Measurements from ENCODE around the gene RABGAP1L.
"Not testable (repeated sequence)": the region's sequence is repeated elsewhere in the genome, so short reads cannot be mapped to it uniquely, and the experiment has no call there.

The RABGAP1L gene

GRCh38 chr1:174153825-174154107 lies 5.6 kb upstream of the RABGAP1L start:
- no peak for DNase-seq

DNA sequence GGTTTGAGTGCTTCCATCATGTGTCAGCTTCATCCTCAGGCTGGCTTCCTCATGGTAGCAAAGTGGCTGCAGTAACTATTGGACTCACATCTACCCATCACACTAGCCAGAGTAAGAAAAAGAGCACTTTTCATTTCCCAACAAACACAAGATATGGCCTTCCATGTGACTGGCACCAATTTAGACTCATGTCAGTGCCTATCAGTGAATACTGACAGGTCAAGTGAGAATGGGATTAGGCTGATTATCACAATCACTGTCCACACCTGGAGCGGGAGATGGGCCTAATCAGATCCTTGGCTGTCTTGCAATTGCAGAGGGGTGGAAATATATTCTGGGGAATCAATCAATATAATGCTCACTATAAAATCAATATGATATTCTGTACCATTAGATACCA lies 2.9 kb upstream of the RABGAP1L start:
- no peak for DNase-seq

DNA sequence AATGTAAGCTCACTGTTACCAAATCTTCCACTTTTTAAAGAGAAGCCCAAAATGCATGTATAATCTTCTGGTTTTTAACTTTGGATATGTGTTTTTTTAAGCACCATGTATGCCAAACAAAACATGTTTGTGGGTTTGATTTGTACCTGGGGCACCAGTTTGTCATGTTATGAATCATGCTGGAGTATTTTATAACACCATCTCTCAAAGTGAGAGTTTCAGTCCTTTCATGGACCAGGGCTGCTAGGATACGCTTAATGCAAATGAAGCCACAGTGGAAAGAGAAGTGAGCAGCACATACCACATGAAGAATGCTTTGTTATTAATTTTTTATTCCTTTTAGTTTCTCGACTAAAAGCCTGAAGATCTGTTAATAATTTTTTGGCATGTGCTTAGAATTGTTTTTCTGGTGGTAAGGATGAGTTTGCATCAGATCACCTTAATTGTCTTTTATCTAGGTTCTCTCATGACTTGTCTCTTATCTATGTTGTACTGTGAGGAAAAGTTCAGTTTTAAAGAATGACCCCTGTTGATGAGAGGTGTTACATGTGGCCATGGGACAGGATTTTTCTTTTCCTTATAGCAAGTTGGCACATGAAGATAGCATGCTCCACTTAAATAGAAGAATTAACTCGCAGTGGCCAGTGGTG lies 2.0 kb upstream of the RABGAP1L start:
- DNase-seq = no peak

DNA sequence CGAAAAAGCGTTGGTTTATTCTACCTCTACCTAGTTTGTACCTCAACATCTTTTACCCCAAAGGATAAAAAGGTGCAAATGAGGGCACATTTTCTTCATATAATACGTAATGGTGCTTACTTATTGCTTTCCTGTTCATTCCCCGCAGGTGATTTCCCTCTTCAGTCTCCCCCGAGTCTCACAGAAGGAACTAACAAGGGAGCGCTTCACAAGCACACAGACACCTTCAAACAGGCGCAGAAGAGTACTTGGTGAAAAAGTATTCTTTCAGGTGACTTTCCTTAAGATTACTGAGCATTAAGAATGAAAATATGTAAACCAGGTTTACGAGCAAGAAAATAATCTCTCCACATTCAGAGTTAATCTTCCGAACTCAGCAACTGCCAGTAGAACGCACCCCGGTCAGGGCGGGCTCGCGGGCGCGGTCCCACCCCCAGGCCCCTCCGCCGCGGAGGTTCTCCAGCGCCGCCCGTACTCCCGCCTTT lies 511 bp upstream of the RABGAP1L start:
- DNase-seq = peak in 1 of 2 experiments; percentile 53

DNA sequence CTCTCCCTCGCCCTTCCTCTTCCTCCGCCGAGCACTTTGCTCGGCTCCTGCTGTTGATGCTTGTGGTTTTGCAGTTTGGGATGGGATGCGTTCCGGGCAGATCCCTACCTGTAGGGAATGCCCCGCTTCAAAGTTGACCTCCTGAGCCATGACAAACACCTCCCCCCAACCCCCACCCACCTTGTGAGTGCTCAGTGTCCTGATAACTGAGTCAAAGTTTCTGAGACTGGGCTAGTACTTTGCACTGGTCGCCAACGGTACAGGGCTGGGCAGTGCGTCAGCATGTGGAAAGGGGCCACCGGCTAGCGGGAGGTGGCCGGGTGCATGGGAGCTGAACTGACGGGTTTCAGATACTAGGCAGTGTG lies 771 bp downstream of the RABGAP1L start:
- DNase-seq = peak; percentile 41 to 50

DNA sequence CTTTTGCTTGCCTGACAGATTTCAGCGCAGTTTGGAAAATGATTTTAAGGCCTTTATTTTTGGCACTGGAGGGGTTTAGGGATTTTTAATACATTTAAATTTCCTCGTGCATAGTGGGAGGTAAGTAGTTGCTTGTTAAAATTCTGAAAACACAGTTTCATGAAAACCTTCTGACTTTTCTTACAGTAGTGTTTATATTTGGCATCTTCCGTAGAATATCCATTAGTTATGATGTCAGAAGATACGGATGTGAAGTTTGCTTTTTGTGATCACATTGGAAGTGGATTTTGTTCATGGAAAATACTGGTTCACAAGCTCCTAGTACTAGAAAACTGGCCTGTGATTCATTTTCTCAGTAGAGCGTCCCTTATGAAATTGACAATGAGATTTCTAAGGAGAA lies 1.3 kb downstream of the RABGAP1L start:
- DNase-seq = no peak

GRCh38 chr1:174161813-174162212 lies 2.5 kb downstream of the RABGAP1L start:
- no peak for DNase-seq

GRCh38 chr1:174164826-174165225 lies 5.5 kb downstream of the RABGAP1L start:
- DNase-seq = no peak

- DNase-seq = no peak
These were observed 6.3 kb downstream of the RABGAP1L start for GRCh38 chr1:174165471-174166137.

- DNase-seq = no peak
These were observed 7.4 kb downstream of the RABGAP1L start for GRCh38 chr1:174166530-174167264.

DNA sequence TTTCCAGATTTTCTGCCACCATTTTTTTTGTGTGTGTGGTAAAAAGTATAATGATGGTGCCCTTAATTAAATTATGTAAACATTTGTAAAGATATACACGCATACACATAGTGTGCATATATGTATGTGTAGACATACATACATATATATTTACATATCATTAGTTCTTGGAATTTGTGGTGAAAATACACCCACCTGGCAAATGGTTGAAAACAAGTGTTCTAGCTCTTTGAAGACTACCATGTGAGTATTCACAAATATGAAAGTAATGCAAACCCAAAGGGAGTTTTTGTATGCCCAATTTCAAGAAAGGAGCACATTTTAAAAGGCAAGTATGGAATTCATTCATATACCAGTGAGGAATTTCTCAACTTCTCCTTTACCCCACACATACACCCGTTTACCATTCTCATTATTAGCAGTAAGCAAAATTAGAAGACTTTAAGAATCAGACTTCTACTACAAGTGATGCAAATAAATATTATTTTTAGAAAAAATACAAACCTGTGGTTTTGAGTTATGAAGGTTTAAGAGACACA lies 8.0 kb downstream of the RABGAP1L start:
- no peak for DNase-seq

DNA sequence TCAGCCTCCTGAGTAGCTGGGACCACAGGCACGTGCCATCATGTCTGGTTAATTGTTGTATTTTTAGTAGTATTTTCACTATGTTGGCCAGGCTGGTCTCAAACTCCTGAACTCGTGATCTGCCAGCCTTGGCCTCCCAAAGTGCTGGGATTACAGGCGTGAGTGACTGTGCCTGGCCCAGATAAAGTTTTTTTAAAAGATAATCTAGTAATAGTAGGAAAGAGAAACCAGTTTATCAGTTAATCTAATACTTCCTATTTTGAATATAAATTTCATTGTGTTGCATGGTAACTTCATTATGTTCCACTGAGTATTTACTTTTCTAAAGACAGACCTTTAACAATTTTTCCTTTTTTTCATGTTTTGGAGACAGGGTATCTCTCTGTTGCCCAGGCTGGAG lies 10.0 kb downstream of the RABGAP1L start:
- DNase-seq = no peak

GRCh38 chr1:174171073-174171472 lies 11.8 kb downstream of the RABGAP1L start:
- no peak for DNase-seq

GRCh38 chr1:174174461-174175329 lies 15.4 kb downstream of the RABGAP1L start:
- DNase-seq = no peak

DNA sequence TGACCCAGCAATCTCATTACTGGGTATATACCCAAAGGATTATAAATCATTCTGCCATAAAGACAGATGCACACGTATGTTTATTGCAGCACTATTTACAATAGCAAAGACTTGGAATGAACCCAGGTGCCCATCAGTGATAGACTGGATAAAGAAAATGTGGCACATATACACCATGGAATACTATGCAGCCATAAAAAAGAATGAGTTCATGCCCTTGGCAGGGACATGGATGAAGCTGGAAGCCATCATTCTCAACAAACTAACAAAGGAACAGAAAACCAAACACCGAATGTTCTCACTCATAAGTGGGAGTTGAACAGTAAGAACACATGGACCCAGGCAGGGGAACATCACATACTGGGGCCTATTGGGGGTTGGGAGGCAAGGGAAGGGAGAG lies 19.1 kb downstream of the RABGAP1L start:
- DNase-seq = not testable (repeated sequence)

DNA sequence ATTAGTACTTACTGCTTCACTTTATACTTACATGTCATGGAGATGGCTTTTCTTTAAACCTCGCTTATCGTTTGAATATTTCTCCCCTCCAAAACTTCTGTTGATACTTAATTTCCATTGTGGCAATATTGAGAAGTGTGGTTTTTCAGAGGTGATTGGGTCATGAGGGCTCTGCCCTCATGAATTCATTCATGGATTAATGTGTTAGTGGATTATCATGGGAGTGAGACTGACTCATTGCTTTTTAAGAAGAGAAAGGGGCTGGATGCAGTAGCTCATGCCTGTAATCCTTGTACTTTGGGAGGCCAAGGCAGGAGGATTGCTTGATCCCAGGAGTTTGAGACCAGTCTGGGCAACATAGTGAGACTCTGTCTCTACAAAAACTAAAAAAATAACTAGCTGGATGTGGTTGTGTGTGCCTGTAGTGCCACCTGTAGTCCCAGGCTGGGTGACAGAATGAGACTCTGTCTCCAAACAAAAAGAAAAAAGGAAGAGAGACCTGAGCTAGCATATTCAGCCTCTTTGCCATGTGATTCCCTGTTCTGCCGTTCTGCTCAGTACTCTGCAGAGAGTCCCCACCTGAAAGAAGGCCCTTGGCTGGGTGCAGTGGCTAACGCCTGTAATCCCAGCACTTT lies 30.2 kb downstream of the RABGAP1L start:
- no peak for DNase-seq

DNA sequence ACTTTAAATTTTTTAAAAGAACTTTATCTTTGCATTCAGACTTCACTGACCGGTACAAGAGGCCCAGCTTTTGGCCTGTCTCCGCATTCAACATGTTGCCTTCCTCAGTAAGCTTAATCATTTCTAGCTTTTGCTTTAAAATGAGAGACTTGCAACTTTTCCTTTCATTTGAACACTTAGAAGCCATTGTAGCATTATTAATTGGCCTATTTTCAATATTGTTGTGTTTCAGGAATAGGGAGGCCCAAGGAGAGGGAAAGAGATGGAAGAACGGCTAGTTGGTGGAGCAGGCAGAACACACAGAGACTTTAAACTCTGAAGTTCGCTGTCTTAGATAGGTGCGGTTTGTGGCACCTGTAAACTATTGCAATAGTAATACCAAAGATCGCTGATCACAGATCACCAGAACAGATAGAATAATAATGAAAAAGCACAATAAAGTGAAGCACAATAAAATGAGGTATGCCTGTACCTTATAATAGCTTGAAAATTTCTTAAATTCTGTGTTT lies 31.4 kb downstream of the RABGAP1L start:
- DNase-seq = no peak

GRCh38 chr1:174191349-174191862 lies 32.1 kb downstream of the RABGAP1L start:
- no peak for DNase-seq

GRCh38 chr1:174194461-174194860 lies 35.1 kb downstream of the RABGAP1L start:
- no peak for DNase-seq

DNA sequence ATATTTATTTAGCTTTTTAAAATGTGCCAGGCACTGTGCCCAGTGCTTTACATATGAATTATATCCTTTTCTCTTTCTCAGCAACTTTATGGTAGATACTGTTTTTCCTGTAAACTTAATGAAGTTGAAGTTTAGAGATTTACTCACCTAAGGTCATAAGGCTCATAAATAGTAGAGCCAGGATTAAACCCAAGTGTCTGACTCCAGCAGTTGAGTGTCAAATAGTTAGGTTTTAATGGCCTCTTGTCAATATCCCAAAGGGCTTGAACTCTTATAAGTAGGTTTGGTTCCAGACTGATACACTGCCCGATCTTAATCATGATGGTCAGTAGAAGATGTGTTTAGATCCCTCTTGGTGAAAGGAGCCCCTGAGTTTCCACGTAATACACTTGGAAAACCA lies 37.8 kb downstream of the RABGAP1L start:
- no peak for DNase-seq

- no peak for DNase-seq
These were observed 38.2 kb downstream of the RABGAP1L start for GRCh38 chr1:174197547-174197946.

DNA sequence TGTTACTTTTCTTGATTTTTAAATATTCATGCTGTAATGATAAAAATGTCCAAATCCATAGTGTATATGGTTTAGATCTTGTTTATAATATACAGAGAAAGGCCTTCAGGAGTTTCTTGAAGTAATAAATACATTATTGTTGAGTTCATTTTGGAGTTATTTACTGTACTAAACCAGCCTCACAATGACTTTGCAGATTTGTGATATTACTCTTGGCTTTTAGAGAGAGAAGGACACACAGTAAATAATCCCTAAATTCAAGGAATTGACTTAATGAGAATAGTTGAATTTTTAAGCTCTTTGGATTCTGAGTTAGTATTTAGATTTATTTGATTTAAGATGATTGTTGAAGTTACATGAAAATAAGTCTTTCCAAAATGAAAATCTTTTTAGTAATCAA lies 38.9 kb downstream of the RABGAP1L start:
- no peak for DNase-seq
